ENCODE data around the gene GNL3.

The GNL3 gene

GRCh38 chr3:52689151-52689550, 3.3 kb downstream of the GNL3 start:
- no peak for DNase-seq (ENCODE audit: low read depth in 2 of 2)

DNA sequence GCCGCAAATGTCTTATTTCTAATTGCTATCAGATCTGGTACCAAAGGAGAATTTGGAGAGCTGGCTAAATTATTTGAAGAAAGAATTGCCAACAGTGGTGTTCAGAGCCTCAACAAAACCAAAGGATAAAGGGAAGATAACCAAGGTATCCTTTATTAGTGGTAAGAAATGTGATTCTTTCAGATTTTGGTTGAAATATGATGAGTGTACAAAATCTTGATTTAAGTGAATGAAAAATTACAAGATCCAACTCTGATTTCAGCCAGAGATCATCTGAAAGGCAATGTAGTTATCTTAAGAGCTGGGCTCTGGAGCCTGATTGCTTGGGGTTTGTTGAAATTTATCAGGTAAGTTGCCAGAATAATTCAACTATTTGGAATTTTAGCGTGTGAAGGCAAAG, 4.7 kb downstream of the GNL3 start:
- no peak for DNase-seq (ENCODE audit: low read depth in 2 of 2)

DNA sequence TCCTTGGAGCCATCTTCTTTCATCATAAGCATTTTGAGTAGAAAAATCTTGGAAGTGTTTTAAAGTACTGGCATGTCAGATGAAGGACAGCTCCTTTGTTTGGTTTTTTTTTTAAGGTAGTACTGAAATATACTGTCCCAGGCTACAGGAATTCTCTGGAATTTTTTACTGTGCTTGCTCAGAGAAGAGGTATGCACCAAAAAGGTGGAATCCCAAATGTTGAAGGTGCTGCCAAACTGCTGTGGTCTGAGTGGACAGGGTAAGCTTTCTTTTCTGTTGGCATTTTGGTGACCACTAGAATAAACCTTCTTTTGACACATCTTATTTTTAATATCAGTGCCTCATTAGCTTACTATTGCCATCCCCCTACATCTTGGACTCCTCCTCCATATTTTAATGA, 7.2 kb downstream of the GNL3 start:
- DNase-seq (ENCODE audit: low read depth in 2 of 2) = no peak

GRCh38 chr3:52694528-52695189, 8.8 kb downstream of the GNL3 start:
- no peak for DNase-seq (ENCODE audit: low read depth in 2 of 2)

DNA sequence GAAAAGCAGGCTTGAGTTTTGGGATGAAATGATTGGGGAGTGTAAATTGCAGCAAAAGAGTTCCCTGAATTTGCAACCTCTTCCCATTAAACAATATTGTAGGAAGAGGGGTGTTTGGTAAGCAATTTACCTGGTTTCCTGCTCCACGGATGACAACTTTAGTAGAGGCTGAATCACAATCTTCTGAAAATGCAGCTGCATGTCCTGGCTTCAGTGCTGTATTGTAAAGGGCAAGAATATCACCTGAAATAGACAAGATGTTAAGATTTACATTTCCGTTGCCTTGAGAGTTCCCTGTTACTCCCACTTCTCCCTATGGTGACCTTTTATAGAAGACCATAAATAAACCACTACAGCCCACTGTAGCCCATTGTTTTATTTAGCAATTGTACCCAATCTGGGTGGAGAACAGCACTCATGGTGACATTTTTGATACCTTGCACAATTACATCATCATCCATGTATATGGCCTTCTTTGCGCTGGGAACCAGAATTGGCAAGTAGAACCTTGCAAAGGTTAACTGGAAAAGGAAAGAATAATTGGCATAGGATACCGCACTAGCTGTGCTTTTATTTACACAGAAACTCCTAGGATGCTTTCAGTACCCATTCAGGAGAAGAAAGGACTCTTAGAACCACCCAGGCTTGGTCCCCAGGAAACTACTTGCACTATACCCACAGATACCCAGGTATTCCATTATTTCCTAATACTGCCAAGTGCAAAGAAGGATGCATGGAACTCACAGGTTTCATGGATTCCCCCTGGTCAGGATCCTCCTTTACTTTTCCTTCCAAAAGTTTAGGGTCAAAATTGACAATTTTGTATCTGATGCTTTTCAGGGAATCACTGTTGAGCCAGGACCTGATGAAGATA, 10.2 kb downstream of the GNL3 start:
- no peak for DNase-seq (ENCODE audit: low read depth in 2 of 2)

DNA sequence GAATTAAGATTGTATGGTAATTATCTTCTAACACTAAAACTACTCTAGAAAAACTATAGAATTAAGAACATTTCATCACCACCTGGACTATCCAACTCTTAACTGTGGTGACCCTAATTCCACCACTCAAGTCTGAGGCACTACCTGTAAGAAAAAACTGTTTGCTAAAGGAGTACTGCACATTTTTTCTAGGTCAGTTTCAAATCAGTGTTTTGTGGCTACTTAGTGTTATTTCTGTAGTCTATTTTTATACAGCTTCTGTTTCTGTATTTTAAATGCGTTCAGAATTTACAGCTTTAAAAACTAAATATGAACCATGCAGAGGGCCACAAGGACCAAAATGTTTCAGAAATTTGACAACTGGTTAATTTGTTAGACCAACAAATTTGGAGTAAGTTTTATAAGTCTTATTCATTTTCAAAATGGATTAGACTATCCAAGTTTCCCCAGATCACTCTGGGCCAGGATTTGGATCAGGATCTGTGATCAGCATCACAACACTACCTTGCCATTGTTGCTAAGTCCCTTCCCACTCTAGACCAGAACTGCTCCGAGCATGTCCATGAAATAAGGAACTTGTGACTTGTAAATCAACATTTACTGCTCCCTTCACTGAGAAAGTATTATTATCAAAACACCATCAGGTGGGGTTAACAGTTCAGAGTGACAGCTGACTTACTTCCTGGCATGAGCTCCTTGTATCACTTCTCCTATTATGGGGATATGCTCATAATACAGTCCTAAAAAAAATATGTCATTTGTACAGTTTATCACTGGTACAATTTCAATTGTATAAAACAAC, 11.2 kb downstream of the GNL3 start:
- DNase-seq (ENCODE audit: low read depth in 2 of 2) = no peak

- DNase-seq (ENCODE audit: low read depth in 2 of 2) = no peak
These were observed 11.8 kb downstream of the GNL3 start for GRCh38 chr3:52697632-52697965.

GRCh38 chr3:52703341-52703740, 17.5 kb downstream of the GNL3 start:
- no peak for DNase-seq (ENCODE audit: low read depth in 2 of 2)

- DNase-seq (ENCODE audit: low read depth in 2 of 2) = no peak
These were observed 19.0 kb downstream of the GNL3 start for GRCh38 chr3:52704611-52705437.

- DNase-seq (ENCODE audit: low read depth in 2 of 2) = no peak
These were observed 19.5 kb downstream of the GNL3 start for GRCh38 chr3:52705438-52705687.

- peak; percentile 65 to 74 for DNase-seq (ENCODE audit: low read depth in 2 of 2)
These were observed 20.2 kb downstream of the GNL3 start, which contains the start of the genes GLT8D1 and SPCS1 for GRCh38 chr3:52705688-52706686. TSS of gene GLT8D1 (minus strand) at chr3:52705791. CDS start at chr3:52700460, 5,331 bp downstream. TSS of gene SPCS1 (plus strand) at chr3:52706106. CDS start at chr3:52706247, 141 bp downstream.

GRCh38 chr3:52707585-52707984, 21.8 kb downstream of the GNL3 start:
- DNase-seq (ENCODE audit: low read depth in 2 of 2) = no peak

DNA sequence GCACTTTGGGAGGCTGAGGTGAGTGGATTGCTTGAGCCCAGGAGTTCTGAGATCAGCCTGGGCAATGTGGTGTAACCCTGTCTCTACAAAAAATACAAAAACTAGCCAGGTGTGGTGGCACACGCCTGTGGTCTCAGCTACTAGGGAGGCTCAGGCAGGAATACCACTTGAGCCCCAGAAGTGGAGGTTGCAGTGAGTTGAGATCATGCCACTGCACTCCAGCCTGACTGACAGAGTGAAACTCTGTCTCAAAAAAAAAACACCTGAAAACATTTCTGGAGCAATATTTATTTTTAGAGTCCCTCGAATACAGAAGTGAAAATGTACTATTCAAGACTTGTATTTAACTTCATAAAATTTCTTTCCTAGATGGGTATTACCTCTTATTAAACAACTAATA, 24.7 kb downstream of the GNL3 start:
- DNase-seq (ENCODE audit: low read depth in 2 of 2) = no peak

- no peak for DNase-seq (ENCODE audit: low read depth in 2 of 2)
These were observed 26.7 kb downstream of the GNL3 start for GRCh38 chr3:52712291-52713212.

- no peak for DNase-seq (ENCODE audit: low read depth in 2 of 2)
These were observed 28.8 kb downstream of the GNL3 start for GRCh38 chr3:52714335-52715302.

DNA sequence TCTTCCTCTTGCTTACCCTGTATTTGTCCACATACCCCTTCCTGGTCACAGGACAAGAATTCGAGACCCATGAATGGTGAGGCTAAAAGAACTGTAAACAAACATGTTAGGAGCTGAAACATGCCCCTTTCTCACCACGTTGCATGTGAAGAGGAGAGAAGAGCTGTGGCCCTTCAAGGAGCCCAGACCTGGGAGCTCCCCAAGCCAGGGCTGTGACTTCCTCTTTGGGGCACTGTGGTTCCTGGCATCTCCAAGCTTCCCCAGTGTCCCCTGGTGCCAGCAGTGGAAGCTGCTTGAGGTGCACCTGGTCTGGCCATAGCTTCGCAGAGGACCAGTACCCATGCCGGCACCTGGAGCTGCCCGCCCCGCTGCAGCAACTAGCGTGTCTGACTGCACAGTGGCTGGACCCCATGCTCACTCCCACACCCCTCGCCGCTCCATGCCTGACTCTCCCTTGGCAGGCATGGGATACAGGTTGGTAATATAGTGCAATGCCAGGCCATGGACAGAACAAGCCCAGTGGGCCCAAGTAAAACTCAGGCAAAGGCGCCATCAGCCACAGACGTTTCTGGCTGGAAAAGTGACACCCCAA, 30.0 kb downstream of the GNL3 start:
- no peak for DNase-seq (ENCODE audit: low read depth in 2 of 2)

GRCh38 chr3:52719618-52720017, 33.8 kb downstream of the GNL3 start:
- DNase-seq (ENCODE audit: low read depth in 2 of 2) = no peak
